HG02884 (cell line): ENCODE measurements around the gene ANKLE2.

Source experiments
- ATAC-seq: cut with Tn5 transposase; IDR thresholded peaks from one replicate; pipeline ENCODE4 v1.9.1; 2021; ENCODE audit warnings: mild to moderate bottlenecking, moderate library complexity; ENCODE audit not compliant: unreplicated experiment

ANKLE2 gene

GRCh38 chr12:132747896-132748295 lies 13.7 kb downstream of the ANKLE2 start:
- ATAC-seq: no peak

GRCh38 chr12:132747395-132747794 lies 14.2 kb downstream of the ANKLE2 start:
- no peak for ATAC-seq

GRCh38 chr12:132746613-132747012 lies 15.0 kb downstream of the ANKLE2 start:
- ATAC-seq: no peak

- no peak for ATAC-seq
These were observed 17.8 kb downstream of the ANKLE2 start for GRCh38 chr12:132743831-132744230.

- no peak for ATAC-seq
These were observed 20.0 kb downstream of the ANKLE2 start for GRCh38 chr12:132741620-132742019.

- ATAC-seq: no peak
These were observed 21.0 kb downstream of the ANKLE2 start for GRCh38 chr12:132740652-132741051.

GRCh38 chr12:132740313-132740646 lies 21.4 kb downstream of the ANKLE2 start:
- ATAC-seq: no peak

- no peak for ATAC-seq
These were observed 21.9 kb downstream of the ANKLE2 start for GRCh38 chr12:132739600-132740312.

- no peak for ATAC-seq
These were observed 24.7 kb downstream of the ANKLE2 start for GRCh38 chr12:132736913-132737312.

GRCh38 chr12:132736378-132736777 lies 25.3 kb downstream of the ANKLE2 start:
- no peak for ATAC-seq

- ATAC-seq: no peak
These were observed 26.1 kb downstream of the ANKLE2 start for GRCh38 chr12:132735496-132735895.

GRCh38 chr12:132734206-132734605 lies 27.4 kb downstream of the ANKLE2 start:
- ATAC-seq: no peak

GRCh38 chr12:132731574-132731973 lies 30.1 kb downstream of the ANKLE2 start:
- ATAC-seq: no peak

- no peak for ATAC-seq
These were observed 31.3 kb downstream of the ANKLE2 start for GRCh38 chr12:132730353-132730752.

GRCh38 chr12:132729541-132730320 lies 31.9 kb downstream of the ANKLE2 start:
- no peak for ATAC-seq

GRCh38 chr12:132728502-132728901 lies 33.1 kb downstream of the ANKLE2 start:
- ATAC-seq: no peak

GRCh38 chr12:132727091-132727794 lies 34.4 kb downstream of the ANKLE2 start:
- ATAC-seq: no peak

GRCh38 chr12:132726386-132726785 lies 35.2 kb downstream of the ANKLE2 start:
- ATAC-seq: no peak

GRCh38 chr12:132724506-132725241 lies 37.0 kb downstream of the ANKLE2 start:
- no peak for ATAC-seq

GRCh38 chr12:132723764-132724140 lies 37.9 kb downstream of the ANKLE2 start:
- ATAC-seq: no peak
